WTC11 (cell line): ENCODE measurements around the gene CIC. TPM values are rescaled to one million over a fixed set of nuclear protein-coding genes. Genes with fewer than 3 reads are reported as not detected.
A peak's percentile ranks its signal among the peaks of the same experiment; 100 is the strongest.

ENCODE experiments used
- ATAC-seq: fragments of 200-7000 bp; cut with Tn5 transposase; 2 replicates; pipeline ENCODE4 v1.10.0; 2021; ENCODE audit warnings: mild to moderate bottlenecking, moderate library complexity
- CTCF ChIA-PET: fragments of 300-600 bp; sonication (Branson Sonifier 250); formaldehyde crosslinking; loops from one replicate; lab custom pipeline; 2021; ENCODE audit warnings: antibody characterized with exemption; lab: Charles Lee
- POLR2A ChIA-PET: fragments of 350-600 bp; sonication (Branson Sonifier 250); formaldehyde crosslinking; loops from one replicate; lab custom pipeline; 2021; ENCODE audit warnings: antibody characterized with exemption; lab: Charles Lee
- DNase-seq: peaks from one replicate; pipeline ENCODE4 v3.0.0; 2021; ENCODE audit warnings: low spot score
- H3K27ac Mint-ChIP-seq: 2 replicates; pipeline ENCODE4 v1.8.0; 2021; ENCODE audit warnings: mixed read lengths
- H3K27me3 Mint-ChIP-seq: 2 replicates; pipeline ENCODE4 v1.8.0; 2021; ENCODE audit warnings: low read depth, mild to moderate bottlenecking, moderate library complexity, mixed read lengths
- H3K36me3 Mint-ChIP-seq: 2 replicates; pipeline ENCODE4 v1.8.0; 2021; ENCODE audit warnings: mixed read lengths
- H3K4me1 Mint-ChIP-seq: 2 replicates; pipeline ENCODE4 v1.8.0; 2022; ENCODE audit warnings: mixed read lengths
- H3K4me3 Mint-ChIP-seq: 2 replicates; pipeline ENCODE4 v1.8.0; 2021; ENCODE audit warnings: mild to moderate bottlenecking, moderate library complexity, mixed read lengths
- H3K9me3 Mint-ChIP-seq: 2 replicates; pipeline ENCODE4 v1.8.0; 2021; ENCODE audit warnings: mixed read lengths
- ATF6 ChIP-seq: sonication (generic); formaldehyde crosslinking; IDR thresholded peaks from 2 replicates; pipeline ENCODE4 v1.8.1; 2023; ENCODE audit warnings: mild to moderate bottlenecking, missing genetic modification reagents
- CREM ChIP-seq: sonication (generic); formaldehyde crosslinking; IDR thresholded peaks from 2 replicates; pipeline ENCODE4 v1.8.1; 2022; ENCODE audit warnings: mild to moderate bottlenecking, missing genetic modification reagents, moderate library complexity
- E2F5 ChIP-seq: sonication (generic); formaldehyde crosslinking; IDR thresholded peaks from 2 replicates; pipeline ENCODE4 v1.8.1; 2022; ENCODE audit warnings: mild to moderate bottlenecking, moderate library complexity, missing genetic modification reagents
- FOXK1 ChIP-seq: sonication (generic); formaldehyde crosslinking; IDR thresholded peaks from 2 replicates; pipeline ENCODE4 v1.8.0; 2022; ENCODE audit warnings: mild to moderate bottlenecking, moderate library complexity, missing genetic modification reagents
- GABPB1 ChIP-seq: sonication (generic); formaldehyde crosslinking; IDR thresholded peaks from 2 replicates; pipeline ENCODE4 v1.8.1; 2023; ENCODE audit warnings: mild to moderate bottlenecking, missing genetic modification reagents
- NFATC4 ChIP-seq: fragments of 250-450 bp; sonication (Bioruptor Pico); IDR thresholded peaks from 2 replicates; pipeline ENCODE4 v1.9.0; 2021; ENCODE audit warnings: mild to moderate bottlenecking
- RELA ChIP-seq: sonication (generic); formaldehyde crosslinking; IDR thresholded peaks from 2 replicates; pipeline ENCODE4 v1.8.1; 2022; ENCODE audit warnings: missing genetic modification reagents, mild to moderate bottlenecking, borderline replicate concordance
- SP1 ChIP-seq: sonication (generic); formaldehyde crosslinking; conservative IDR thresholded peaks from 2 replicates; pipeline ENCODE4 v1.8.1; 2022; ENCODE audit warnings: missing genetic modification reagents
- TEAD4 ChIP-seq: sonication (generic); formaldehyde crosslinking; IDR thresholded peaks from 2 replicates; pipeline ENCODE4 v1.8.0; 2022; ENCODE audit warnings: mild to moderate bottlenecking, missing genetic modification reagents
- USF2 ChIP-seq: sonication (generic); formaldehyde crosslinking; IDR thresholded peaks from 2 replicates; pipeline ENCODE4 v1.8.1; 2023; ENCODE audit warnings: mild to moderate bottlenecking, missing genetic modification reagents, moderate library complexity
- ZBTB21 ChIP-seq: sonication (generic); formaldehyde crosslinking; IDR thresholded peaks from 2 replicates; pipeline ENCODE4 v1.8.1; 2023; ENCODE audit warnings: mild to moderate bottlenecking, missing genetic modification reagents, borderline replicate concordance
- ZNF416 ChIP-seq: fragments of 250-450 bp; sonication (Bioruptor Pico); IDR thresholded peaks from 2 replicates; pipeline ENCODE4 v1.9.0; 2021; ENCODE audit warnings: mild to moderate bottlenecking, inconsistent platforms
- ZNF671 ChIP-seq: fragments of 250-450 bp; sonication (Bioruptor Pico); IDR thresholded peaks from 2 replicates; pipeline ENCODE4 v1.8.0; 2021; ENCODE audit warnings: mild to moderate bottlenecking
- ZSCAN18 ChIP-seq: fragments of 250-450 bp; sonication (Bioruptor Pico); IDR thresholded peaks from 2 replicates; pipeline ENCODE4 v2.1.2; 2022; ENCODE audit warnings: mild to moderate bottlenecking, moderate library complexity
- total RNA-seq: library from RNA; stranded (reverse); gene quantifications from 3 replicates; pipeline ENCODE4 v1.2.3, GENCODE V29; 2021
- TF ChIP-seq, protein P1 (sequence below): fragments of 250-450 bp; sonication (Bioruptor Pico); IDR thresholded peaks from 2 replicates; pipeline ENCODE4 v1.9.0; 2021; ENCODE audit warnings: mild to moderate bottlenecking
- TF ChIP-seq, protein P2 (sequence below): sonication (generic); formaldehyde crosslinking; IDR thresholded peaks from 2 replicates; pipeline ENCODE4 v1.8.0; 2022; ENCODE audit warnings: mild to moderate bottlenecking, missing genetic modification reagents

CIC gene
- total RNA-seq, 1 experiment from 2014 or later = 55.8 TPM

- no peak for TF ChIP-seq NFATC4 (CRISPR knock-in tag)
- TF ChIP-seq, protein P1, sequence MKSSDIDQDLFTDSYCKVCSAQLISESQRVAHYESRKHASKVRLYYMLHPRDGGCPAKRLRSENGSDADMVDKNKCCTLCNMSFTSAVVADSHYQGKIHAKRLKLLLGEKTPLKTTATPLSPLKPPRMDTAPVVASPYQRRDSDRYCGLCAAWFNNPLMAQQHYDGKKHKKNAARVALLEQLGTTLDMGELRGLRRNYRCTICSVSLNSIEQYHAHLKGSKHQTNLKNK = no peak
- no peak for TF ChIP-seq TEAD4 (CRISPR knock-in tag)
- TF ChIP-seq FOXK1 = no peak
- no peak for TF ChIP-seq ZNF671 (CRISPR knock-in tag)
- no peak for TF ChIP-seq ZNF416 (CRISPR knock-in tag)
These were observed 29.4 kb upstream of the CIC start (continued) for GRCh38 chr19:42239544-42240220.

DNA sequence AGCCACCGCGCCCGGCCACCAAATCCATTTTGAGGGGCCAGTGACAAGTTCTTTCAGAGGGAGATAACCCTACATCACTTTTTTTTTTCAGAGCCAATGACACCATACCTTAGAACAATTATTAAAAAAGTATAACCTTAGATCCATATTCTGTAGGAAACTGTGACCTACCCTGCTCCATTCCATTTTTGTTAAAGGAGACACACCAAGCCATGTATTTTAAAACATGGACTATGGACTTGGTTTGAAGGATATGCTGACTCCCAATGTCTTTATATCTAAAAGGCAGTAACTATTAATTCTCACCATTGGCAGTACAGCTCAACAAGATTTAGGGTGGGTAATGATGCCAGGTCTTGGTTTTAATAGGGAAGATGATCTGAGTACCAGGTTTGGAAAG, 27.8 kb upstream of the CIC start:
- peak overlapping the region; percentile 90 for H3K4me3 Mint-ChIP-seq

DNA sequence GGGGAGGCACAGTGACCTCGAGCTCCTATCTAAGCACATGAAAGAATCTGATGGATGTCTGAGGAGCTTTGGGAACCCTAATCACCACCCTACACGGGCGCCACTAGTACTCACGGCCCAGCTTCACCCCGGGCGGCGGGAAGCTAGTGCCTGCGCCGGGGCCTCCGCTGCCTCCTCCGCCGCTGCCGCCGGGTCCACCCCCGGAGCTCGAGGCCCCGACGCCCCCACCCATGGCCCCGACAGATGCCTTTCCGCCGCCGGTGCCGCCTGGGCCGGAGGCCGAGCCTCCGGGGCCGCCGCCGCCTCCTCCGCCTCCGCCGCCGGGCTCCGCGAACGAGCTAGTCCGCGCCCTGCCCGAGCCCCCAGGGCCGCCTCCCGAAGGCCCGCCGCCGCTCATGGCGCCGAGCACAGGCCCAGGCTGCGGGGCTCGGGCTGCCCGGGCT, 27.0 kb upstream of the CIC start:
- ChIA-PET POLR2A (interaction anchor here (0.5 to 1.2 kb wide), 3 partner anchors 8 to 17 kb away, joined by 5 to 7 read pairs (median 5); partner anchors contain the start of gene ERF), CTCF (interaction anchor here (0.8 to 7.8 kb wide), 15 partner anchors 8 to 198 kb away, joined by 3 to 239 read pairs (median 5); partner anchors contain the start of genes ERF, POU2F2 and ZNF526)
- H3K36me3 Mint-ChIP-seq = peaks cover 14% of the 10 kb centered on the region
- H3K27me3 Mint-ChIP-seq = no peaks in the 10 kb centered on the region; the same call in 1 of the 2 replicates
- TF ChIP-seq ZBTB21 (CRISPR knock-in tag) = no peak
- peak; percentile 55; the same call in 1 of the 2 replicates for TF ChIP-seq ZNF416 (CRISPR knock-in tag)
- no peaks in the 10 kb centered on the region for H3K9me3 Mint-ChIP-seq
- peaks cover 35% of the 10 kb centered on the region for H3K4me1 Mint-ChIP-seq
- H3K27ac Mint-ChIP-seq = no peak overlapping the region
- H3K4me3 Mint-ChIP-seq = peak overlapping the region; percentile 90
- DNase-seq (no peak), ATAC-seq (no peak)

More for the DNA sequence above, 27.8 kb upstream of the CIC start:
- H3K27ac Mint-ChIP-seq = no peak overlapping the region
- no peak for TF ChIP-seq RELA (CRISPR knock-in tag)
- no peak for TF ChIP-seq ATF6
- no peak for TF ChIP-seq E2F5 (CRISPR knock-in tag)
- POLR2A ChIA-PET = interaction anchor here (0.5 to 0.7 kb wide), 2 partner anchors 18 to 52 kb away, joined by 3 to 5 read pairs; no protein-coding TSS in a partner anchor
- ATAC-seq (no peak), DNase-seq (no peak)
- peaks cover 22% of the 10 kb centered on the region for H3K36me3 Mint-ChIP-seq
- CTCF ChIA-PET = interaction anchor here (2.9 kb wide), 1 partner anchor 38 kb away, joined by 8 read pairs; no protein-coding TSS in a partner anchor
- no peaks in the 10 kb centered on the region; the same call in 1 of the 2 replicates for H3K27me3 Mint-ChIP-seq
- H3K9me3 Mint-ChIP-seq = no peaks in the 10 kb centered on the region
- peaks cover 27% of the 10 kb centered on the region for H3K4me1 Mint-ChIP-seq

DNA sequence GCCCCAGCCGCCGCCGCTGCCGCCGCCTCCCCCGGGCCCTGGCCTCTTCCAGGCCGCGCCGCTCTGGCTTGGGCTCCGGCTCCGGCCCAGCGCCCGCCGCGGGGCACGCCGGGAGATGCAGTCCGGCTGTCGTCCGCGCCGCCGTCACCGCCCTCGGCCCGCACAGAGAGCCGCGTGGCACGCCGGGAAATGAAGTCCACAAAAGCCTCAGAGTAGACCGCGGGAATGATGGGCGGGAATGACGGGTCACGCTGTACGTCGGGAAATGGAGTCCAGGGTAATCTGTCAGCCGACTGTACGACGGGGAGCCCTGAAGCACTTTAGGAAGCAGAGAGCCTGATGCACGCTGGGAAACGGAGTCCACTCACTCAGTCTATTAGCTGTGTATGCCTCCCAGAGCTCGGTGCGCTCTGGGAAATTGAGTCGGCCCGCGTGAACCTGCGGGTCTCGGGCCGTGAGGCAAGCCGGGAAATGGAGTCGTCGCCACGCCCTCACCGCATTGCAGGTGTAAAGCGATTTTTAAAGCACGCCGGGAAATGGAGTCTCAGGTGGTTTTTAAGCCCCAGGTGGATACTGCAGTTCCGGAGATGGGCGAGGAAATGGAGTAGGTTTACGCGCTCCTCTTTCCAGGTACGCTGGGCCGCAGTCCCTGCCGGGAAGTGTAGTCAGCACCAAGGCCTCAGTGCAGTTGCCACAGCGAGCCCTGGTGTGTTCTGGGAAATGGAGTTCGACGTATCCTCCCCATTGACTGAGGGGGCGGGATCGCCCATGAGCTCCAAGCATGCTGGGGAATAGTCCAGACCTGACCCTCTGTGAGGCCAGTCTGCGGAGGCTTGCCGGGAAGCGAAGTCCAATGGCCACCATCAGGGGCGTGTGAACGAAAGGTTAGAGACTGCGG, 26.3 kb upstream of the CIC start, which contains the start of gene GSK3A:
Gene GSK3A, minus strand, starts transcription at position 91 of the 898 bp plus-strand sequence. CDS start 137 bp downstream, outside the sequence.
- CTCF ChIA-PET = interaction anchor here (0.5 to 7.8 kb wide), 27 partner anchors 9 to 208 kb away, joined by 3 to 239 read pairs (median 5); partner anchors contain the start of genes CIC, ERF, POU2F2 and ZNF526
- TF ChIP-seq USF2 (CRISPR knock-in tag) = peak; percentile 54
- peak; percentile 81 for TF ChIP-seq GABPB1 (CRISPR knock-in tag)
- no peak for TF ChIP-seq ZSCAN18 (CRISPR knock-in tag)
- peak; percentile 77 for TF ChIP-seq SP1
- peak; percentile 82 for TF ChIP-seq E2F5 (CRISPR knock-in tag)
- TF ChIP-seq, protein P2, sequence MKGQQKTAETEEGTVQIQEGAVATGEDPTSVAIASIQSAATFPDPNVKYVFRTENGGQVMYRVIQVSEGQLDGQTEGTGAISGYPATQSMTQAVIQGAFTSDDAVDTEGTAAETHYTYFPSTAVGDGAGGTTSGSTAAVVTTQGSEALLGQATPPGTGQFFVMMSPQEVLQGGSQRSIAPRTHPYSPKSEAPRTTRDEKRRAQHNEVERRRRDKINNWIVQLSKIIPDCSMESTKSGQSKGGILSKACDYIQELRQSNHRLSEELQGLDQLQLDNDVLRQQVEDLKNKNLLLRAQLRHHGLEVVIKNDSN = peak; percentile 43; the same call in 1 of the 2 replicates
- peak; percentile 72 for TF ChIP-seq CREM (CRISPR knock-in tag)

More for the DNA sequence above, 26.3 kb upstream of the CIC start, which contains the start of gene GSK3A:
- Mint-ChIP-seq H3K4me1 (peaks cover 35% of the 10 kb centered on the region), H3K9me3 (no peaks in the 10 kb centered on the region), H3K27ac (peak within 1 kb of the TSS; percentile 97), H3K4me3 (peak within 1 kb of the TSS; percentile 90), H3K36me3 (peaks cover 14% of the 10 kb centered on the region), H3K27me3 (no peaks in the 10 kb centered on the region; the same call in 1 of the 2 replicates)
- POLR2A ChIA-PET = interaction anchor here (0.6 to 1.7 kb wide), 10 partner anchors 9 to 154 kb away, joined by 3 to 10 read pairs (median 4); partner anchors contain the start of genes CIC, ERF and ZNF526
- DNase-seq (peak; percentile 97), ATAC-seq (peak; percentile 85)
